Measurements from ENCODE around the gene PIK3C2B.

DNA sequence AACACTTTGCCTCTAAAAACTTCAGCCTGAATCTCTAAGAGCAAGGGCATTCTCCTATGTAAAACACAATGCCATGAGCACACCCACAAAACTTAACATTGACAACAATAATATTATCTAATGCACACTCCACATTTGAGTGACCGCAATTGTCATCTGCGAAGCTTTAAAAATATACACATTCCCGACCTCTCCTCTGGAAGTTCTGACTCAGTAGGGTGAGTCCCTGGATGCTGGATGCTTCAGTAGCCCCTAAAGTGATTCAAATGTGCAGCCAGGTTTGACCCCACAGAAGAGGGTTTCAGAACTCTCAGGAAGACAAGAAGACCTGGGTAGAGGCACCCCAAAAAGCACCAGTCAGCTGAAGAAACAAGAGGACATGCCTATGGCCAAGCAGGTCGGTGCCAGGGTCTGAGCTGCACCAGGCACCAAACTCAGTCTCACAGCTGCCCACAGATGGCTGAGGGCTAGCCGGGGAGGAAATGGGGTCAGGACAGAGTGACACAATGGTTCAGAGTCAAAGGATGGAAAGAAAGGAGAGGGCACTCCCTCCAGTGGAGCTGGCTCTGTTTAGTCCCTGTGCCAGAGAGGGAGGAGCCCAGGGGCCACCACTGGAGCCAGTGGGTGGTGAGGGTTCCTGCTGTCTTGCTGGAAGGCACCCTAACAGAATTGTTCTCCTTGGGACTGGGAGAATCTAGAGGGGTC lies 17.4 kb downstream of the PIK3C2B start:
- TF ChIP-seq, protein P1, sequence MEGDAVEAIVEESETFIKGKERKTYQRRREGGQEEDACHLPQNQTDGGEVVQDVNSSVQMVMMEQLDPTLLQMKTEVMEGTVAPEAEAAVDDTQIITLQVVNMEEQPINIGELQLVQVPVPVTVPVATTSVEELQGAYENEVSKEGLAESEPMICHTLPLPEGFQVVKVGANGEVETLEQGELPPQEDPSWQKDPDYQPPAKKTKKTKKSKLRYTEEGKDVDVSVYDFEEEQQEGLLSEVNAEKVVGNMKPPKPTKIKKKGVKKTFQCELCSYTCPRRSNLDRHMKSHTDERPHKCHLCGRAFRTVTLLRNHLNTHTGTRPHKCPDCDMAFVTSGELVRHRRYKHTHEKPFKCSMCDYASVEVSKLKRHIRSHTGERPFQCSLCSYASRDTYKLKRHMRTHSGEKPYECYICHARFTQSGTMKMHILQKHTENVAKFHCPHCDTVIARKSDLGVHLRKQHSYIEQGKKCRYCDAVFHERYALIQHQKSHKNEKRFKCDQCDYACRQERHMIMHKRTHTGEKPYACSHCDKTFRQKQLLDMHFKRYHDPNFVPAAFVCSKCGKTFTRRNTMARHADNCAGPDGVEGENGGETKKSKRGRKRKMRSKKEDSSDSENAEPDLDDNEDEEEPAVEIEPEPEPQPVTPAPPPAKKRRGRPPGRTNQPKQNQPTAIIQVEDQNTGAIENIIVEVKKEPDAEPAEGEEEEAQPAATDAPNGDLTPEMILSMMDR (IDR thresholded peaks at IDR 0.05), result no peak
- no peak for TF ChIP-seq EP300 (IDR thresholded peaks at IDR 0.05; ENCODE audit: low read depth)
- no peak for TF ChIP-seq POLR2A (IDR thresholded peaks at IDR 0.05)

Data from transverse colon (tissue), 3 donors.